Loucy (cell line): ENCODE results near the gene ADCY2.

ENCODE experiments used
- H2AFZ ChIP-seq: fragments of 200-600 bp; sonication (generic); 2 replicates; pipeline ENCODE4 v1.6.0; 2016; ENCODE audit warnings: antibody characterized with exemption, mild to moderate bottlenecking, low read length, moderate library complexity
- H3F3A ChIP-seq: fragments of 200-600 bp; 2 replicates; pipeline ENCODE4 v1.6.0; 2016; ENCODE audit warnings: antibody characterized with exemption, low read depth, mild to moderate bottlenecking
- H3K27me3 ChIP-seq: fragments of 200-600 bp; sonication (generic); 2 replicates; pipeline ENCODE4 v1.6.1; 2014; ENCODE audit warnings: low read length, mild to moderate bottlenecking; ENCODE audit not compliant: insufficient read depth, poor library complexity, severe bottlenecking
- H3K36me3 ChIP-seq: fragments of 200-600 bp; sonication (generic); 2 replicates; pipeline ENCODE4 v1.6.1; 2016; ENCODE audit warnings: low read length; ENCODE audit not compliant: insufficient read depth
- H3K4me1 ChIP-seq: fragments of 200-600 bp; sonication (generic); 2 replicates; pipeline ENCODE4 v1.5.1; 2014; ENCODE audit warnings: low read length, mild to moderate bottlenecking; ENCODE audit not compliant: insufficient read depth, poor library complexity, severe bottlenecking
- H3K4me2 ChIP-seq: fragments of 200-600 bp; sonication (generic); 2 replicates; pipeline ENCODE4 v1.6.0; 2014; ENCODE audit warnings: antibody characterized with exemption, low read length, low read depth, mild to moderate bottlenecking; ENCODE audit not compliant: poor library complexity, severe bottlenecking
- H3K4me3 ChIP-seq: fragments of 200-600 bp; sonication (generic); 2 replicates; pipeline ENCODE4 v1.5.1; 2014; ENCODE audit warnings: low read length, mild to moderate bottlenecking, mixed read lengths; ENCODE audit not compliant: poor library complexity, severe bottlenecking
- H3K79me2 ChIP-seq: fragments of 200-600 bp; sonication (generic); 2 replicates; pipeline ENCODE4 v1.6.1; 2014; ENCODE audit warnings: low read length; ENCODE audit not compliant: insufficient read depth
- H3K9ac ChIP-seq: fragments of 200-600 bp; sonication (generic); 2 replicates; pipeline ENCODE4 v1.6.0; 2014; ENCODE audit warnings: mild to moderate bottlenecking, low read depth, low read length, moderate library complexity; ENCODE audit not compliant: poor library complexity, severe bottlenecking
- H3K9me2 ChIP-seq: fragments of 200-600 bp; sonication (generic); replicated peaks from 2 replicates; pipeline ENCODE4 v1.6.1; 2016; ENCODE audit warnings: low read depth, low read length, mixed read lengths
- H3K9me3 ChIP-seq: fragments of 200-600 bp; sonication (generic); 2 replicates; pipeline ENCODE4 v1.6.1; 2014; ENCODE audit warnings: mild to moderate bottlenecking, antibody characterized with exemption, low read length, low read depth; ENCODE audit not compliant: insufficient read depth
- H4K20me1 ChIP-seq: fragments of 200-600 bp; sonication (generic); 2 replicates; pipeline ENCODE4 v1.6.0; 2014; ENCODE audit warnings: antibody characterized with exemption, low read length, mild to moderate bottlenecking; ENCODE audit not compliant: insufficient read depth, poor library complexity, severe bottlenecking
- CTCF ChIP-seq: fragments of 200-600 bp; sonication (generic); conservative IDR thresholded peaks from 2 replicates; pipeline ENCODE4 v1.5.1; 2014; ENCODE audit warnings: mild to moderate bottlenecking, antibody characterized with exemption, low read length
- EZH2phosphoT487 ChIP-seq: fragments of 200-600 bp; IDR thresholded peaks from 2 replicates; pipeline ENCODE4 v1.6.1; 2018; ENCODE audit warnings: antibody characterized with exemption, mild to moderate bottlenecking, moderate library complexity, borderline replicate concordance

Gene ADCY2

GRCh38 chr5:7825630-7826029 is 429.7 kb downstream of the ADCY2 start:
- TF ChIP-seq EZH2phosphoT487: no peak
- TF ChIP-seq CTCF: no peak

GRCh38 chr5:7827610-7828009 is 431.7 kb downstream of the ADCY2 start:
- Histone ChIP-seq H3K9me2 (no peaks in the 10 kb centered on the region), H3F3A (no peaks in the 10 kb centered on the region), H3K4me2 (no peak overlapping the region), H3K27me3 (no peaks in the 10 kb centered on the region), H3K9ac (no peak overlapping the region), H3K36me3 (no peaks in the 10 kb centered on the region), H3K9me3 (no peaks in the 10 kb centered on the region), H4K20me1 (no peaks in the 10 kb centered on the region), H3K79me2 (no peaks in the 10 kb centered on the region), H3K4me1 (no peaks in the 10 kb centered on the region), H2AFZ (no peak overlapping the region), H3K4me3 (no peak overlapping the region)
- TF ChIP-seq CTCF: no peak
- TF ChIP-seq EZH2phosphoT487: no peak

More at GRCh38 chr5:7825630-7826029, 429.7 kb downstream of the ADCY2 start:
- Histone ChIP-seq H3K4me1 (no peaks in the 10 kb centered on the region), H3K9me2 (no peaks in the 10 kb centered on the region), H2AFZ (no peak overlapping the region), H4K20me1 (no peaks in the 10 kb centered on the region), H3K27me3 (no peaks in the 10 kb centered on the region), H3K4me3 (no peak overlapping the region), H3K36me3 (no peaks in the 10 kb centered on the region), H3K9me3 (no peaks in the 10 kb centered on the region), H3K4me2 (no peak overlapping the region), H3K79me2 (no peaks in the 10 kb centered on the region), H3F3A (no peaks in the 10 kb centered on the region), H3K9ac (no peak overlapping the region)

- Histone ChIP-seq H3K4me2 (no peak overlapping the region), H3K79me2 (no peaks in the 10 kb centered on the region), H3K36me3 (no peaks in the 10 kb centered on the region), H3F3A (no peaks in the 10 kb centered on the region), H4K20me1 (no peaks in the 10 kb centered on the region), H2AFZ (no peak overlapping the region), H3K27me3 (no peaks in the 10 kb centered on the region), H3K9me3 (no peaks in the 10 kb centered on the region), H3K4me1 (no peaks in the 10 kb centered on the region), H3K9ac (no peak overlapping the region), H3K9me2 (no peaks in the 10 kb centered on the region), H3K4me3 (no peak overlapping the region)
- no peak for TF ChIP-seq EZH2phosphoT487
- TF ChIP-seq CTCF: no peak
Measured at GRCh38 chr5:7828269-7828668, 432.3 kb downstream of the ADCY2 start.
